Activated CD8-positive, alpha-beta memory T cell treated with anti-CD3 and anti-CD28 coated beads for 36 hours (primary cell): ENCODE data around the gene TMEM272. TPM values are rescaled to one million over a fixed set of nuclear protein-coding genes. Genes with fewer than 3 reads are reported as not detected.

Experiments used
- CTCF ChIA-PET: fragments of 350-600 bp; sonication (Branson Sonifier 250); formaldehyde crosslinking; loops from one replicate; lab custom pipeline; 2021; ENCODE audit warnings: antibody characterized with exemption; lab: Charles Lee
- POLR2A ChIA-PET: fragments of 350-600 bp; sonication (Branson Sonifier 250); formaldehyde crosslinking; loops from one replicate; lab custom pipeline; 2021; ENCODE audit warnings: antibody characterized with exemption; lab: Charles Lee
- total RNA-seq, 2 experiments: library from RNA; stranded (reverse); gene quantifications; one replicate each; pipeline ENCODE4 v1.2.3, GENCODE V29; 2021

TMEM272 gene
- total RNA-seq, 2 experiments from 2014 or later: 0.11 to 0.21 TPM

DNA sequence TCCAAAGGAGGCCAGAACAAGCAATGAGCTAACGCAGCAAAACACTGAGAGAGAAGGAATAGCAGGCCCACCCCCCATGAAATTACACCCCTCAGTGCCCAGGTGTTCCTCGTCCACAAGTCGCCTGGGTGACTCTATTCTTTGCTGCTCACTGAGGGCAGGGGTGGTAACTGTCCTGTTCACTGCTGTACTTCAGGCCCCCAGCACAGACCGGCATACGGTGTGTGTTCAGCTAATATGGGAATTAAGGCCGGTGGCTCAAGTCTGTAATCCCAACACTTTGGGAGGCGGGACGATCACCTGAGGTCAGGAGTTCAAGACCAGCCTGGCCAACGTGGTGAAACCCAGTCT, 72.9 kb downstream of the TMEM272 start:
- ChIA-PET POLR2A (no interaction called here), CTCF (no interaction called here)

GRCh38 chr13:51771418-51772104, 73.4 kb downstream of the TMEM272 start:
- ChIA-PET POLR2A (no interaction called here), CTCF (no interaction called here)

DNA sequence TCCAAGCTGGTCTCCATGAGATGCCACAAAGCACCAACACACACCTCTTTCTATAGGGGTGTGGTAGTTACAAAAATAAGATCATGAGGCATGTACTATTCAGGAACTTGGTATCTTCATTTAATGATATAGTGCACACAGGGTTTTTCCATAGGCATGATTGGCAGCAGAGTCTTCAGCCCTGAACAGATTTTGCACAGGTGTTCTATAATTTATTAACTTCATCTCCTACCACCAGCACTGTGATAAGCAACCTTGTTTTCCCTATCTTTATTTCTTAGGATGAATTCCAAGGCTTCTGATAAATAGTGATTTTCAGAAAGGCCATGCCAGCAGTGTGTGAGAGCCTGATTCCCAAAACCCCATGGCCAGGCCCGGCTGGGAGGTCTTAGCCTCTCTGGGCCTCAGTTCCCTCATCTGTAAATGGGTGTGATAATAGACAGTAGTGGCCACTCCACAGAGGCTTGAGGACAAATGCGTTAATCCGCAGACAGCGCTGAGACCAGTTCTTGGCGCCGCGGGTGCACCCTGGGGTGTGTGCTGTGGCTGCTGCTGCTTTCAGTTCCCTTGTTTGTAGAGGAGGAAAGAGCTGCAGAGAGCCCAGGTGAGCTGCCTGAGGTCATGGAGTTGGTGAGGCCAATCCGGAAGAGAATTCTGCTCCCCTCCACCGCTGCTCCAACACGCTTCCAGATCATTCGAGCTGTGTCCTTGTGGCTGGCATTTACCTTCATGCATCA, 74.1 kb downstream of the TMEM272 start:
- ChIA-PET POLR2A (no interaction called here), CTCF (no interaction called here)

DNA sequence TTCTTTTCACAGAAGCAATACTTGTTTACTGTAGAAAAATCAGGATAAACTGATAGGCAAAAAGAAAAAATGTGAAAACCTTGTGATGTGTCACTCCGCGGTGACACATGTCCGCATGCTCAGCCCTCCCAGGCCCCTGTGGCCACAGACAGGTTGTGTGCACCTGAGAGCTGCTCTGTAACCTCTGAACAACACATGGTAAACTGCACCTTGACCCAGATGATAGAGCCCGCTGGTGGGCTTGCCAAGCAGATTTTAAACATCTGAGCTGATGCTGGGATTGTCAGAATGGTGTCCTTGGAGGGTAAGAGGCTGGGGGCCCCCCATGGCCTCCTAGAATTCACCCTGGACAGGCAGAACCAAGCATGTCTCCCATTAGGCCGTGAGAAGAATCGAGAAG, 74.8 kb downstream of the TMEM272 start:
- POLR2A ChIA-PET: no interaction called here
- CTCF ChIA-PET: no interaction called here

- ChIA-PET CTCF (no interaction called here), POLR2A (no interaction called here)
Measured at GRCh38 chr13:51769455-51770127, 75.4 kb downstream of the TMEM272 start.

DNA sequence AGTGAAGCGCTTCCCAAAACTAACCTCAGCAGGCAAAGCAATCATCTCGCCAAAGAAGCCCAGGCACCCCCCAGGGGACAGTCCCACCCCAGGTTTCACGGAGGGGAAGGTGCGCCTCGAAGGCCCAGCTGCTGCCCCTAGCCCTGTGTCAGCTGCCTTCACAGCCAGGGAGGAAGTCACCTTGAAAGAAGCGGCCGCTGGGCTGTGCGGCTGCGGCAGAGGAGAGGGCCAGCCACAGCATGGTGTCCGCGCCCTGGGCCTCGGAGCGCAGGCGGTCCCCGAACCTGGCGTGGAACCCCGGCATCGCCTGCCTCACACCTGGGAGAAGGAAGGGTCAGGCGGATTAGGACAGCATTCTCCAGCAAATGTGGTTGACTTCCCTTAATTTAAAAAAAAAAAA, 76.0 kb downstream of the TMEM272 start:
- CTCF ChIA-PET: no interaction called here
- POLR2A ChIA-PET: no interaction called here

GRCh38 chr13:51768378-51768921, 76.5 kb downstream of the TMEM272 start:
- ChIA-PET POLR2A (no interaction called here), CTCF (no interaction called here)

GRCh38 chr13:51767100-51767499, 77.9 kb downstream of the TMEM272 start:
- CTCF ChIA-PET: interaction anchor here (1.1 kb wide), 1 partner anchor 10 kb away, joined by 3 read pairs; no protein-coding TSS in a partner anchor
- POLR2A ChIA-PET: no interaction called here

GRCh38 chr13:51765142-51765515, 79.8 kb downstream of the TMEM272 start:
- CTCF ChIA-PET: interaction anchor here (1.4 kb wide), 1 partner anchor 33 kb away, joined by 5 read pairs; no protein-coding TSS in a partner anchor
- POLR2A ChIA-PET: interaction anchor here (0.7 to 2.3 kb wide), 2 partner anchors 38 to 151 kb away, joined by 3 to 11 read pairs; no protein-coding TSS in a partner anchor

- ChIA-PET CTCF (interaction anchor here (1.4 to 1.7 kb wide), 2 partner anchors 33 to 150 kb away, joined by 4 to 5 read pairs; no protein-coding TSS in a partner anchor), POLR2A (interaction anchor here (0.7 to 2.3 kb wide), 3 partner anchors 38 to 311 kb away, joined by 3 to 11 read pairs (median 6); partner anchors contain the start of gene INTS6)
Measured at GRCh38 chr13:51764184-51765141, 80.5 kb downstream of the TMEM272 start.

- CTCF ChIA-PET: interaction anchor here (1.7 kb wide), 1 partner anchor 149 kb away, joined by 4 read pairs; no protein-coding TSS in a partner anchor
- POLR2A ChIA-PET: interaction anchor here (0.9 to 2.3 kb wide), 2 partner anchors 39 to 311 kb away, joined by 6 to 11 read pairs; partner anchors contain the start of gene INTS6
Measured at GRCh38 chr13:51763486-51763885, 81.5 kb downstream of the TMEM272 start.

Other genes starting within 250 kb of the TMEM272 start
- gene DHRS12, start 41.0 kb downstream of the TMEM272 start, total RNA-seq: 1 to 10 TPM; 5.3 to 5.4 TPM
- under 1 TPM in 1 of 2 experiments, not detected in 1; 0.42 TPM for gene CCDC70, start 16.8 kb upstream of the TMEM272 start, total RNA-seq
- gene ATP7B, start 166.3 kb upstream of the TMEM272 start, total RNA-seq: 1 to 10 TPM in 1 of 2 experiments, under 1 TPM in 1; 0.75 to 1.2 TPM
- 10 to 100 TPM; 25.8 to 26.8 TPM for gene ALG11, start 167.2 kb upstream of the TMEM272 start, total RNA-seq
- gene UTP14C, start 179.5 kb upstream of the TMEM272 start, total RNA-seq: 10 to 100 TPM; 10.4 to 11.3 TPM